Activated T-cell treated with anti-CD3 and anti-CD28 coated beads for 48 hours (primary cell): ENCODE results near the gene CPTP.
"Not testable (repeated sequence)": the region's sequence is repeated elsewhere in the genome, so short reads cannot be mapped to it uniquely, and the experiment has no call there.

Experiments used
- DNase-seq: peaks from one replicate; pipeline ENCODE4 v3.0.0-alpha.2; 2020; ENCODE audit warnings: low read depth

Gene CPTP

GRCh38 chr1:1307261-1307922, 17.2 kb upstream of the CPTP start:
- no peak for DNase-seq

DNA sequence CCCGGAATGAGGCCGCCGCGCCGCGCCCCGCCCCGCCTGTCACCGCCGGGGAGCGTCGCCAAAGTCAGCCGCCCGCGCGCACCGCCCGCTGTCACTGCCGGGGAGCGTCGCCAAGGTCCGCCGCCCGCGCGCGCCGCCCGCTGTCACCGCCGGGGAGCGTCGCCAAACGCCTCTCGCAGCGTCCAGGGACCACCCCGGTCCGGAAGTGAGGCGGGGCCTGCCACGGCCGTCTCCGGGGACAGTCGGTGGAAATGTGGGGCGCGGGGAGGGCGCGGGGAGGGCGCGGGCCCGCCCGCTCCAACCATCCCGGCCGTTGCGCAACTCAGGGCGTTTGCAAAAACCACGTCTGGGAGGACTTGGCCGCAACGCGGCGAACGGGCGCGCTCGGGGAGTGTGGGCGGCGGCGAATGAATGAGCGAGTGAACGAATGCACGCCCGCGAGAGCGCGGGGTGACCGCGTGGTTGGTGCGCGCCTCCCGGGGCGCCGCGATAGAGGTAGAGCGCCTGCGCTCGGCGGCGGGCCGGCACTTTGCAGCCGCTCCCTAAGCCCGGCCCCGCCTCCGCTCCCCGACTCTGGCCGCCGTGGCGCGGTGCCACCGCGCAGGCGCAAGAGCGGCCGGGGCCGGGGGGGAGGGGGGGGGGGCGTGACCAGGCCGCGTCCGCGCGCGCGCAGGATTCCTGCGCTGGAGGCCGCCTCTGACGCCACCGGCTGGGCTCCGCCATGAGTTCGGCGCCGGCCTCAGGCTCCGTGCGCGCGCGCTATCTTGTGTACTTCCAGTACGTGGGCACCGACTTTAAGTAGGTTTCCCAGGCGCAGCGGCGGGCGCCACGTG, 16.5 kb upstream of the CPTP start, which contains the start of the genes ACAP3 and PUSL1:
Gene ACAP3, minus strand, starts transcription at position 8 of the 833 bp plus-strand sequence. CDS start 115 bp downstream, outside the sequence.
Gene PUSL1, plus strand, starts transcription at position 675 of the 833 bp plus-strand sequence. Its CDS starts 47 bp downstream, at position 722.
- peak; percentile 91 for DNase-seq

GRCh38 chr1:1308756-1309250, 15.8 kb upstream of the CPTP start:
- no peak for DNase-seq

DNA sequence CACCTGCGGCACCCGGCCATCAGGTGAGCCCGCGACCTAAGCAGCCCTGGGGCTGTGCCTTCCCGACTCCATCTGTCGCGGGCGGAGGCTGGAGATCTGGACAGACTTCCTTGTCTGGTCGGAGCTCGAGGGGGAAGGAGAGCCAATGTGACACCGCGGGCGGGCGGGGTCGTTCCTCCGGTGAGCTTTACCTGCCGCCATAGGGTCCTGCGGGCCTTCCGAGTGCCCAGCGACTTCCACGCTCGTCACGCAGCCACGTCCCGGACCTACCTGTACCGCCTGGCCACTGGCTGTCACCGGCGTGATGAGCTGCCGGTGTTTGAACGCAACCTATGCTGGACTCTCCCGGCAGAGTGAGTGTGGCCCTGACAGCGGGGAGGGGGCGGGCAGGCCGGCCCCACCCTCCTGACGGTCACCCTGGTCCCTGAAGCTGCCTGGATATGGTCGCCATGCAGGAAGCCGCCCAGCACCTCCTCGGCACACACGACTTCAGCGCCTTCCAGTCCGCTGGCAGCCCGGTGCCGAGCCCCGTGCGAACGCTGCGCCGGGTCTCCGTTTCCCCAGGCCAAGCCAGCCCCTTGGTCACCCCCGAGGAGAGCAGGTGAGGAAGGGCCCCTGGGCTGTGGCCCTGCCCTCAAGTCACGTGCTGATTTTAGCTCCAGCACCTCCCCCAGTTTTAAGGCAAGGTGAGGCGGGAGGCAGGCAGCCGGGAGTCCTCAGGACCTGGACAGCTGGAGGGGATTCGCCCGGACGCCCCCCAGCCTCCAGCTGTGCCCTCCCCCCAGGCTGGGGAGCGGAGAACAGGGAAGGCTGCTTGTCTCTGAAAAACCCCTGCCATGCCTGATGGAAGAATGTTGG, 15.1 kb upstream of the CPTP start:
- DNase-seq, result no peak

DNA sequence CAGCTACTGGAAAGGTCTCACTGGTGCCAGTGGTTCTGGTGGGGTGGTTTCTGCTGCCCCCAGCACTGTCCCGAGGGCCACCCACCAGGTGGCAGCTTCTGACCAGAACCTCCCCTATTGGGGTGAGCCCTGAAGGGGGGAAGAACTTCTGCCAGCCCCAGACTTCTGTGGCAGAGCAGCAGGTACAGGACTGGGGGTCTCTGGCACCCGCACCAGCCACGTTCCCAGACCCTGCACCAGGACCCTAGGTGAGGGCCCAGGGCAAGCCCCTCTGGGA, 14.6 kb upstream of the CPTP start:
- DNase-seq, result no peak

DNA sequence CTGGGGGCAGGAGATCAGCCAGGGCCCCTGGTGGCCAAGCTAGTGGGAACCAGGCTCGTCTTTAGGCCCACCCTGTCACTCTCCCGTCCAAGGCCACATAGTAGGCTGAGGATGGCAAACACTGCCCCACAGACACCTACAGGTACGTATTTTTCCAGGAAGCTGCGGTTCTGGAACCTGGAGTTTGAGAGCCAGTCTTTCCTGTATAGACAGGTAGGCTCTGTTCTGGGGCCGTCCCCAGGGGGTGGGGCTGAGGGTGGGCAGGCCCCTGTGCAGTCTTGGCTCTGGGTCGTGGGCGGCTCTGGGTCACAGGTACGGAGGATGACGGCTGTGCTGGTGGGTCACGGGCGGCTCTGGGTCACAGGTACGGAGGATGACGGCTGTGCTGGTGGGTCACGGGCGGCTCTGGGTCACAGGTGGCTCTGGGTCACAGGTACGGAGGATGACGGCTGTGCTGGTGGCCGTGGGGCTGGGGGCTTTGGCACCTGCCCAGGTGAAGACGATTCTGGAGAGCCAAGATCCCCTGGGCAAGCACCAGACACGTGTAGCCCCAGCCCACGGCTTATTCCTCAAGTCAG, 14.0 kb upstream of the CPTP start:
- no peak for DNase-seq

DNA sequence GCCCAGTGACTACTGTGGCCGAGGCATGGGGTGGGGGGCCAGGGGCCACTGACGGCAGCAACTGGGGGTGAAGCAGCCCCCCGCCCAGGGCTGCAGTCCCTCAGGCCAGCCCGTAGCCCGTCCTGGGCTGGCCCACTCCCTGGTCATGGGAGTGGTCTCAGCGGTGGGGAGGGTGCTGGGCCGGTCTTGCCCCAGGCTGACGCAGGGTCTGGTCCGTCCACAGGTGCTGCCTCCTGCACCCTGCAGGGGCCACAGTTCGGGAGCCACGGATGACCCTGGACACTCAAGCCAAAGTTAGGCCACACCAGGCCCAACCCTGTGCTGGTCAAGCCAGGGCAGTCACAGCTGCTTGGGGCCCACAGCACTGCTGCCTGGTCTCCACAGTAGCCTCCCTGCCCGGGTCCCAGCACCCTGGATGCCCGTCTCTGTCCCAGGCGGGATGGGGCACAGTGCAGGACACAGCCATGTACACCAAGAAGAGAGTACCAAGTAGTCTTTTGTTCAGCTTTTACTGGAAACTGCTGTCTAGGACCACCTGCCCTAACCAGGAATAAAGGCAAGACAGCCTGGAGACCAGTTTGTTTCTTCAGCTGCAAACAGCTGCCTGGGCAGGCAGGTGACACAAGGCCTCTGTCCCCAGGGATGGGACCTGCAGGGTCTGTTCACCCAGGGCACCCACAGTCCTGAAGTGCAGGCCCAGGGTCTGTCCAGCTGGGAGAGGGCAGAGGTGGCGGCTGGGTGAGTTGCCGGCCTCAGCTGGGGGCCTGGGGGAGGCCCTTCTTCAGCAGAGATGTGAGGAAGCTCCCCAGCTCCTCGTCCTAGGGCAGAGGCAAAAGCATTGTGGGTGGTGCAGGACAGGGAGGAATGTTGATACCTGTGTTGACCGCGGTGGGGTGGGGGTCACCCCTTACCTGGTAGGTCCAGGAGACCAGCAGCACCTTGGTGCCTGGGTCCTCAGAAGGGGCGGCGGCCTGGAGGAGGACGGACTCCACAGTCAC, 13.2 kb upstream of the CPTP start:
- DNase-seq, result no peak

DNA sequence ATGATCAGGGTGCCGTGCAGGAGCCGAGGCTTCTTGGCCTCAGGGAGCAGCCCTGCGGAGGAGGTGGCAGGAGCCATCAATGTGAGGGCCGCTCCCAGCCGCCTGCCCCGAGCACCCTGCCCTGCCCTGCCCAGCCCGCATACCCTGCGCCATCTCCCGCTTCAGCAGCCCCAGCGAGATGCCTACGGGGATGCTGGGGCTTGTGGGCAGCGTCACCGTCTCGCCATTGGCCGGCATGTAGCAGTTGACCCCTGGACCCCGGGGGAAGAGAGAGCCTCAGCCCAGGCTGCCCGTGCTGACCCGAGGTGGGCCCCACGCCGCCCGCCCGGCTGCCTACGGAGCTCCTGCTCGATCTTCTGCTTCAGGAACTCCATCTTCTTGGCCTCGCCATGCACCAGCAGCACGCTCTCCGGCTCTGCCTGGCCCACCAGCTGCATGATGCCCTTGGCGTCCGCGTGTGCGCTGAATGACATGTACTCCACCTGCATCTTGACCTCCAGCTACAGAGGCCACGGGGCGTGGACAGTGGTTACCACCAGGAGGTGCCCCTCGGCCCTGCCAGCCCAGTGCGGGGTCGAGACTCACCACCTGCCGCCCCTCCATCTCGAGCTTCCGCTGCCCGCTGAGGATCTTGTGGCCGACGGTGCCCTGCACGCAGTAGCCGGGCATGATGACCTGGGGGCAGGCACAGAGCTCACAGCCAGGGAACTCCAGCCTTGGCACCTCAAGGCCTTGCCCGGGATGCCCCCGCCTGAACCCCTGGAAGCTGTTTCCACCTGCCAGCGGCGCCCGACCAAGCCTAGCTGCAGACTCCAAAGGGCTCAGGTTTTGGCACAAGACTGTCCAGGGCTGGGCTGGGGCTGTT, 11.9 kb upstream of the CPTP start:
- no peak for DNase-seq

DNA sequence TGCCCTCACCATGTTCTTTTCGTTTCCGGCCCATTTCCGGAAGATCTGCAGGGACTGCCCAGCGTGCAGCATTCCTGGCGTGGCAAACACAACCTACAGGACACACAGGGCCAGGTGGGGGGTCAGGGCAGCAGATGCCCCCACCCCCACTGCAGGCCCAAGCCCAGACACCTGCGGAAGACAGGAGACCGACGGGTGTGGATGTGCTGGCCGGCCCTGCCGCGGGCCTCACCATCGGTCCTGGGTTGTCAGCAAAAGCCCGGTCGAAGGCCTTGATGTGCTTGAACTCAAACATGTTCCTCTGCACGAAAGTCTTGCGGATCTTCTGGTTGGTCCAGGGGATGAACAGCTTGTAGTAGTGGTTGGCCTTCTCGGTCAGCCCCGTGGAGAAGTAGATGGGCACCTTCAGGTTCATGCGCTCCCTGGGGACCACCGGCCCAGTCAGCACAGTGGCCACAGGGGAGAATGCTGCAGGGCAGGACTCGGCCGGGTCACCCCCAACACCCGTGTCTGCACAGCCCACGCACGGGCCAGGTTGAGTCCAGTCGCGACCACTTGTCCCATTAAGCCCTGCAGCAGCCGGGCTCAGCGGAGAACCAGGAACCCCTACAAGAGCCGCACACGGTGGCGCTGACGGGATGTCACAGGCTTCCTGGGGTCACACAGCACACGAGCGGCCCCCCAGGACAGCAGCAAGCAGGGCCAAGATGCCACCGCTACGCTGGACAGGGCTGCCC, 10.9 kb upstream of the CPTP start:
- DNase-seq, result no peak

- DNase-seq, result no peak
These were observed 10.4 kb upstream of the CPTP start for GRCh38 chr1:1314237-1314586.

DNA sequence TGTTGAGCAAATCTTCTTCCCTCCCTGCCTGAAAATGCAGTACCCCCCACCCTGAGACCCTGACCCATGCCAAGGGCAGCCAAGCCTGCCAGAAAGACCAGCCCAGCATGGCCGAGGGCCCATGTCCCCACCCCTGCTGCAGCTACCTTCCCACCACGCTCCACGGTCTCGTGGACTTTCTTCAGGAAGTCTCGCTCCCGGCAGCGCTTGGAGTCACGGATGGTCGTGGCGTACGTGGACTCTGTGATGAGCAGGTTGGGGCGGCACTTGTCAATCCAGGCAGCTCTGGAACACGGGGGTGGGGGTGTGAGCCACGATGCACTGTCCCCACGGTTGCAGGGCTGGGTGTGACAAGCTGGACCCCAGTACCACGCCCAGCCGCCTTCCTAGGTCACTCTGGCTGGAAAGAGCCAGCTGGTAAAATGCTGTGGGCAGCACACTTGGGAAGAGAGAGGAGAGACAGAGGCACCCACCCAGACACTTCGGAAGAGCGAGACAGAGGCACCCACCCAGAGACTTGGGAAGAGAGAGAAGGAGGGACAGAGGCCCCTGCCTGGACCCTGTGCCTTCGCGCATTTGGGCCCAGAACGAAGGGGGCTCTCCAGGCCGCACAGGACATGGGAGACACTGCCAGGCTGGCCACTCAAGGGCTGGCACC, 9.8 kb upstream of the CPTP start:
- no peak for DNase-seq

DNA sequence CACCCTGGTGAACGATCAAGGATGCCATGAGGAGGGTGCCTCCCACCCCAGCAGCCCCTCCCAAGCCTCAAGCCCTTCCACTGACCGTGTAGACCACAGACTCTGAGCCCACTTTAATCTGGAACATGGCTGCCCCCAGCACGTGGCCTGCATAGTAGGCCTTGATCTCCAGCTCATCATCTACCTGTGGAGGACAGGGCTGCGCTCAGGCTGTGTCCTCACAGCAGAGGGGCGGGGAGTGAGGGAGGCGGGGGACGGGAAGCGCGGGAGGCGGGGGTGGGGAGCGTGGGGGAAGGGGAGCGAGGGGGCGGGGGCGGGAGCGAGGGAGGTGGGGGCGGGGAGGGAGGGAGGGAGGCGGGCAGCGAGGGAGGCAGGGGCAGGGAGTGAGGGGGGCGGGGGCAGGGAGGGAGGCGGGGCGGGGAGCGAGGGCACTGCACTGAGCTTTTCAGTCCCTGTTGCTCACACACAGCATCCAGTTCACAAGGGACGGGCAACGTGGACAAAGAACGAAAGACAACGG, 9.1 kb upstream of the CPTP start:
- no peak for DNase-seq

- not testable (repeated sequence) for DNase-seq
These were observed 8.4 kb upstream of the CPTP start for GRCh38 chr1:1316199-1316598.

- DNase-seq, result no peak
These were observed 7.2 kb upstream of the CPTP start for GRCh38 chr1:1317420-1317819.

DNA sequence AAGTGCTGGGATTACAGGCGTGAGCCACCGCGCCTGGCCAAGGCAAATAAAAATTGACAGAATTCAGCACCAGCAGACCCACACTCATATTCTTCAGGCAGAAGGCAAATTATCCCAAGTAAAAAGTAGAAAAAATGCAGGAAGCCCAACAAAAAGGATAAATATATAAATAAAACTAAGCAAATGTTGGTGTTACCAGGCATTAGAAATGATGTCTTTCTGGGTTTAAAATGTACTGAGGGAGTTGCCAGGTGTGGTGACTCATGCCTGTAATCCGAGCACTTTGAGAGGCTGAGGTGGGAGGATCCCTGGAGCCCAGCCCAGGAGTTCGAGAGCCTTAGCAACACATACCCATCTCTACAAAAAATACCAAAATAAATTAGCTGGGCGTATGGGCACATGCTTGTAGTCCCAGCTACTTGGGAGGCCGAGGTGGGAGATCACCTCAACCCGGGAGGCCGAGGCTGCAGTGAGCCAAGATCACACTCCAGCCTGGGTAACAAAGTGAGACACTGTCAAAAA, 6.4 kb upstream of the CPTP start:
- no peak for DNase-seq

DNA sequence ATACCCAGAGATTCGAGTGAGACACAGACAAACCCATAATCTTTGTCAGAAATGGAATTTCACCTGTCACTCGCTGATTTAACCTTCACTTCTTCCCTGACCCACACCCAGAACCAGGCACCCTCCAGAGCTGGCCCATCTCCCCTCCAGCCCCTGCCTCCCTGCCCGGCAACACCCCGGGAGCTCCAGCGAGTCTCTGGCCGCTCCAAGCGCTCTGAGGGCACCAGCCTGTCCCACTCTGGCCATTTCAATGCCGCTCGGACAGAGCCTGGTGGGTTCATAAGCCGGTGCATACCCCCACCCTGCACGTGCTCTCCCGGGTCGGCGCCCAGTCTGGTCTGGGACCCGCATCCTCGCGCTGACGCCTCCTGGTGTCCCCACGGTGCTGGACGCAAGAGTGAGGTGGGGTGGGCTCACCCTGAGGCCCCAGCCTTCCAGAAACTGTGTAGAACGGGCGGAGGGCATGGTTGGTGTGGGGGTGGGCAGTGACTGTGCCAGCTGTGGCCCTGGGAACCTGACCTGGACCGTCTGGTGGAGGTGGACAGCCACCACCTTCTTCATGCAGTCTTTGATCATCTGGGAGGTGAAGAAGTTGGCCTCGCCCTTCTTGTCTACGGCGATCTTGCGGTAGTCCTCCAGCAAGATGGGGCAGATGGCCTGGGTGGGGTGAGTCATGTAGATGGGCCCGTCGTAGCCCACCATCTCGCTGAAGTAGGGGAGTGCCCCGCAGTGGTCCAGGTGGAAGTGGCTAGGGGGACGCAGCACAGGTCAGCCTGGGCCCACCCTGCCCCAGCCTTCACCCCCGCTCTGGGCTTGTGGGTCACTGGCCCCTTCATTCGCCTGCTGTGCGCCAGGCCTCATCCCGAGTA, 5.6 kb upstream of the CPTP start:
- DNase-seq, result no peak

DNA sequence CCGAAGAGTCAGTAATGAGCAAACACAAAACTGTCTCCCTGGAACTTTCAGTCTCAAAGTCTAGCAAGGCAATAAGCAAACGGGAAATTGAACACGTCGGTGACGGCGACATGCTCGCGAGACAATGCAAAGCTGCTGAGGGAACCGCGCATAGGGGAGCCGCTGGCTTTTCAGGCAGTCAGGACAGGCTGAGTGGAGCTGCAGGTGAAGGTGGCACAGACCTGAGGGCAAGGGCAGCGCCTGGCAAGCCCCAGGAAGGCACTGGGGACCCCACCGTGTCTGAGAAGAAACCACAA, 5.0 kb upstream of the CPTP start:
- no peak for DNase-seq
